GM19397 (cell line): ENCODE measurements around the gene KRT35.
A peak's percentile ranks its signal among the peaks of the same experiment; 100 is the strongest.

ENCODE experiments used
- ATAC-seq: cut with Tn5 transposase; IDR thresholded peaks from one replicate; pipeline ENCODE4 v1.9.1; 2021; ENCODE audit warnings: mild to moderate bottlenecking, moderate library complexity; ENCODE audit not compliant: unreplicated experiment

Gene KRT35

GRCh38 chr17:41512546-41513167 is 31.7 kb upstream of the KRT35 start:
- no peak for ATAC-seq

DNA sequence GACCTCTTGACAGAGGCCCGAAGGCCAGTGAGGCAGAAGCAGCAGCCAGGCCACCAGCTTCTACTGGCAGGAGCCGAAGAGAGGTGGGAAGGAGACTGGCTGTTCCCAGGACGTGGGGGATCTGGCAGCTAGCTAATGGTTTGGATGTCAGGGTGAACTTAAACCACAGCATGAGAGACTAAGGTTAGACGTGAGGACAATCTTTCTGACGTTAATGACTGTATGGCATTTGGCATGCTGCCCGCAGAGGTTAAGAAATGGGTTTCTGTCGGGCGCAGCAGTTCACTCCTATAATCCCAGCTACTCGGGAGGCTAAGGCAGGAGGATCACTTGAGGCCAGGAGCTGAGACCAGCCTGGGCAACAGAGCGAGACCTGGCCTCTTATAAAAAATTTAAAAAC is 30.8 kb upstream of the KRT35 start:
- no peak for ATAC-seq

- no peak for ATAC-seq
Observed at GRCh38 chr17:41511116-41511515, 30.2 kb upstream of the KRT35 start.

GRCh38 chr17:41510251-41511065 is 29.5 kb upstream of the KRT35 start:
- ATAC-seq, result no peak

GRCh38 chr17:41507315-41507880 is 26.4 kb upstream of the KRT35 start:
- ATAC-seq, result no peak

DNA sequence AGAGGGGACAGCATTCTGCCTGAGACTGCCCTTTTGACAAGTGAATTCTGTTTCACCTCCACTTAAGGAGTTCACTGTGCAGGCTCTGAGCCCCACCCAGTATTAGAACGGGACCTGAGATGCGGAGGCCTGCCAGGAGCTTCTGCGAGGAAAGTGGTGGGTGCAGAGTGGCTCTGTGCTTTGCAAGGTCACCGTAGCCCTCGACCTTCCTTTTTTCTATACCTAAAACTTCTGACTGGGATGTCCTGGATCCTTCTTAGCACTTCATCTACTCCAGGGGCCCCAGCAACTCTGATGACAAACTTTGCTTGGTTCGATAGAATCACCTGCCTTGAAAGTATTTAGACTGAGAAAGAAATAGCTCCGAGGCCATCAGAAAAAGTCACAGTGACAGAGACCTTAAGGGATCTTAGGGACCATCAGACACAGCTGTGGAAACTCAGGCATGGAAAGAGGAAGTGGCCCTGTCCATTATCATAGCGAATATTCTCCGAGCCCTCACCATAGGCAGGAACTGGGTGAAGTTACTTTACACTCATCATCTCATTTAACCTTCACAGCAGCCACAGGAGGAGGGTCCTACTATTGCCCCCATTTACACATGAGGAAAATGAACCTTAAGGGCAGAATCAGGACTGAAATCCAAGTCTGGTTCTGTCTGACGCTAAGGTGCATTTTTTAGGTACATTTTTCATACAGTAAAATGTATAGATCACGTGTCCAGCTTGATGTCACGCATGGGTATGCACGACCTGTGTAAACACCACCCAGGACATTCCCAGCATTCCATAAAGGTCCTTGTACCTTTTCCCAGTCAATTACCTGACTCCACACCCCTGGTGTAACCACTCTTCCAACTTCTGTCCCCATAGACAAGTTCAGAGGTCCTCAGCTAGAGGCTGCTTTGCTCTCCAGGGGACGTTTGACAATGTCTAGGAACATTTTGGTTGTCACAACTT is 25.1 kb upstream of the KRT35 start:
- ATAC-seq, result no peak

GRCh38 chr17:41505007-41505808 is 24.3 kb upstream of the KRT35 start, which contains the start of gene KRT13:
Gene KRT13 (minus strand): TSS chr17:41505612. CDS start chr17:41505550, 62 bp downstream.
- ATAC-seq, result no peak

- ATAC-seq, result no peak
Observed at GRCh38 chr17:41504246-41504977, 23.5 kb upstream of the KRT35 start.

DNA sequence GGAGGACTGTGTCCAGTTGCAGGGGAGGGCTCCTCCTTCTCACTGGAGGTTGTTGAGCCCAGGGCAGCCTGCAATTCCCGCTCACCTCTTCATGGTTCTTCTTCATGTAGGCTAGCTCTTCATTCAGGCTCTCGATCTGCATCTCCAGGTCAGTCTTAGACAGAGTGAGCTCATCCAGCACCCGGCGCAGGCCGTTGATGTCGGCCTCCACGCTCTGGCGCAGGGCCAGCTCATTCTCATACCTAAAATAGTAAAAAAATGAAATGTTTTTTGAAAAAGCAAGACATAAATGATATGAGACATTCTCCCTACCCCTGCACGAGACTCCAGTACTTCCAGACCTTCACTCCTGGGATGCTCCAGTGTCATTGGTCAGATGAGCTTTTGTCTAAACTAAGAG is 22.3 kb upstream of the KRT35 start:
- no peak for ATAC-seq

GRCh38 chr17:41500131-41500911 is 19.4 kb upstream of the KRT35 start:
- no peak for ATAC-seq

- ATAC-seq, result no peak
Observed at GRCh38 chr17:41499714-41500113, 18.8 kb upstream of the KRT35 start.

DNA sequence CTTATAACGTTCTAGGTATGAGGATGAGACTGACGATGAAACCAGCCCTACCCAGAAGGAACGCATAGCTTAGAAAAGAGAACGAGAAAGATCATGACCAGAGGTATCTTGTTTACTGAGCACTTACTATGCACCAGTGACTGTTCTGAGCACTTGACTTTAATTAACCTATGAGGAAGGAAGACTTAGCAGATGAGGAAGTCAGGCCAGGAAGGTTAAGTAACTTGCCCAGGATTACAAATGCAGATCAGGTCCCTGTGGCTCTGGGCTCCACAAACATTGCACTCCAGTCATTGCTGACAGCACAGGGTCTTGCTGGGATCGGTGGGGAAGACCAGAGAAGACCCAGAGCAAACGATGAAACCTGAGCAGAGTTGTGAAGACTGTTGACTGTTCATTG is 17.3 kb upstream of the KRT35 start:
- ATAC-seq, result no peak

GRCh38 chr17:41496803-41497484 is 16.0 kb upstream of the KRT35 start:
- ATAC-seq, result peak; percentile 64

DNA sequence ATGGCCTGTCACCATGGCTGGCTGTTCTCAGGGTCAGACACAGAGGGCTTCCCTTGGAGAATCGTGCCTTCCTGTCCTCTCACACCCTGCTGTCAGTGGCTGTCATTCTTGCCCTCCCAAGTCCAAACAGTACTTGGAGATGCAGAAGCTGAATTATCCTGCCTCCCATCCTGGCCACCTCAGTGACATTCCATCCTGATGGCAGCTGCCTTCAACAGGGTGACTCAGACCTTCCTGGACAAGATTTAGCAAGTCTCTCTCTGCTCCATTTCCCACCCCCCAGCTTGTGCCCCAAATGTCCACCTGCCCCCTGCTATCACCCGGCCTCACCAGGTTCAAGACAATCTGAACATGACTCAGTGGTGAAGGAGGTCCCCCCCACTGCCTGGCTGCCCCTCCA is 13.6 kb upstream of the KRT35 start:
- ATAC-seq, result no peak

GRCh38 chr17:41492771-41493170 is 11.8 kb upstream of the KRT35 start:
- no peak for ATAC-seq

- no peak for ATAC-seq
Observed at GRCh38 chr17:41492351-41492750, 11.4 kb upstream of the KRT35 start.

DNA sequence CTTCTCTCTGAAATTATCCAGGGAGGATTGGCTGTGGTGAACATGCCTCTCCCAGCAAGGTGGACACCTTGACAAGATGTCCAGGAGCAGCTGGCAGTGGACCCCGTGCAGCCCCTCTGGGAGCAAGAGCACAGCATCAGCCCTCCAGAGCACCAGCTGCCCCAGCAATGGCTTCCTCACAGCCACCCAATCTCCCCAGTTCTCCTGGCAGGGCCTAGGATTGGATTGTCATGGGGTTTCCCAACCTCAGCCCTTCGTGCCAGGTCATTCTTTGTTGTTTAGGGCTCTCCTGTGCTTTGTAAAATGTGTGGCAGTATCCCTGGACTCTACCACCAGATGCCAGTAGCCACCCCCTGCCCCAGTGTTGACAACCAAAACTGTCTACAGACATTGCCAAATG is 10.5 kb upstream of the KRT35 start:
- no peak for ATAC-seq
